GM19463 (cell line): ENCODE results near the gene KIAA0040.
"Not testable (repeated sequence)": the region's sequence is repeated elsewhere in the genome, so short reads cannot be mapped to it uniquely, and the experiment has no call there.

Experiments used
- ATAC-seq: cut with Tn5 transposase; IDR thresholded peaks from one replicate; pipeline ENCODE4 v1.9.1; 2021; ENCODE audit warnings: mild to moderate bottlenecking, moderate library complexity; ENCODE audit not compliant: unreplicated experiment

KIAA0040 gene

DNA sequence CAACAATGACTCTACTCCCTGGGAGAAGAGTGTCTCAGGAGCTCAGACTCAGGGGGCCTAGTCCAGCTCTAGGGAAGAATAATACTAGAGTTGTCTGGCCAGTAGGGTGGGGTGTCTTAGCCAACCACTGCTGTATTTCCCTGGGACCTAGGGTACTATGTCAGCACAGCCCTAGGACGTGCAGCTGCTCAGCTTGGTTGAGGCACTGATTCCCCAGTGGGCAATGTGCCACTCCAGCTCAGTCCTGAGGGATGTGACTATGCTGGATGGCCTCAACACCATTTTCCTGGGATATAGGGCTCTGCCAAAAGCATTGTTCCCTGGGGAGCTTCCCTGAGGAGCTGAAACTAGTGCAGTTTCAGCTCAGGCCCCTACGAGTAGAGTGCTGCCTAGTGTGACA lies 77.6 kb downstream of the KIAA0040 start:
- ATAC-seq = no peak

DNA sequence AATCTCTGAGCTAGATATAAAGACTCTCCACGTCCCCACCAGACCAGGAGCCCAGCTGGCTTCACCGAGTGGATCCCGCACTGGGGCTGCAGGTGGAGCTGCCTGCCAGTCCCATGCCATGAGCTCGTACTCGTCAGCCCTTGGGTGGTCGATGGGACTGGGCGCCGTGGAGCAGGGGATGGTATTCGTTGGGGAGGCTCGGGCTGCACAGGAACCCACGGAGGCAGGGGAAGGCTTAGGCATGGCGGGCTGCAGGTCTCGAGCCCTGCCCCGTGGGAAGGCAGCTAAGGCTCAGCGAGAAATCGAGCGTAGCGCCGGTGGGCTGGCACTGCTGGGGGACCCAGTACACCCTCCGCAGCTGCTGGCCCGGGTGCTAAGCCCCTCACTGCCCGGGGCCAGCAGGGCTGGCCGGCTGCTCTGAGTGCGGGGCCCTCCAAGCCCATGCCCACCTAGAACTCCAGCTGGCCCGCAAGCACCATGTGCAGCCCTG lies 84.2 kb downstream of the KIAA0040 start:
- ATAC-seq = not testable (repeated sequence)
